ENCODE measurements around the gene TCF4.

DNA sequence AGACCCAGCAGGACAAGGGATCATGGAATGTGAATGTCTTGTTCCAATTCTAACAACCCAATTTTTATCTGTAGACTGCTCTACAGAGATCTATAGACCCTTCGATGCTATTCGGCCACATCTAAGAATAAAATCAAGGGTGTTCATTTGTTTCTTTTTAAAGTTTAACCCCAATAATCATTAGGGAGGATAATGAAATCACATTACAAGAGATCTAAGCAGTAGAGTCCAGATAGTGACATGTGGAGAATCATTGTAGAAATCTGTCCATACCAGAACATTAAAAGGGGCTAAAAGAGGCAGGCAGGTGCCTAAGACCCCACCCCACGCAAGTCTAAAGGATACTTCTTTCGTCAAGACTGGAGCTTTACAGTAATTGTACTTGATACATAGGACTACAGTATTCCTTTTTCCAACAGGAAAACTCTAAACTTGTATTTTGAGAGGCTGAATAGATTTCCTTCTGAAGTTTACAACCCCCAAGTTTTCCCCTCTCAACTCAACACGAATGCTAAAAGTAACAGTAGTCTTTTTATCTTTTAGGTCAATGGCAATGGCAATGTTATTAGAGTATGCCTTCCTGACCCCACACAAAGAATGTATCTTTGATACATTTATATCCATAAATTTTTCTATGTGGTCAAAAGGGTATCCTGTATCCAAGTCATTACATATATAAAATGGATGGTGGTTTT is 183.7 kb downstream of the TCF4 start:
- TF ChIP-seq, protein P1, sequence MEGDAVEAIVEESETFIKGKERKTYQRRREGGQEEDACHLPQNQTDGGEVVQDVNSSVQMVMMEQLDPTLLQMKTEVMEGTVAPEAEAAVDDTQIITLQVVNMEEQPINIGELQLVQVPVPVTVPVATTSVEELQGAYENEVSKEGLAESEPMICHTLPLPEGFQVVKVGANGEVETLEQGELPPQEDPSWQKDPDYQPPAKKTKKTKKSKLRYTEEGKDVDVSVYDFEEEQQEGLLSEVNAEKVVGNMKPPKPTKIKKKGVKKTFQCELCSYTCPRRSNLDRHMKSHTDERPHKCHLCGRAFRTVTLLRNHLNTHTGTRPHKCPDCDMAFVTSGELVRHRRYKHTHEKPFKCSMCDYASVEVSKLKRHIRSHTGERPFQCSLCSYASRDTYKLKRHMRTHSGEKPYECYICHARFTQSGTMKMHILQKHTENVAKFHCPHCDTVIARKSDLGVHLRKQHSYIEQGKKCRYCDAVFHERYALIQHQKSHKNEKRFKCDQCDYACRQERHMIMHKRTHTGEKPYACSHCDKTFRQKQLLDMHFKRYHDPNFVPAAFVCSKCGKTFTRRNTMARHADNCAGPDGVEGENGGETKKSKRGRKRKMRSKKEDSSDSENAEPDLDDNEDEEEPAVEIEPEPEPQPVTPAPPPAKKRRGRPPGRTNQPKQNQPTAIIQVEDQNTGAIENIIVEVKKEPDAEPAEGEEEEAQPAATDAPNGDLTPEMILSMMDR (IDR thresholded peaks at IDR 0.05; ENCODE audit: low read length) = no peak
- no peak for TF ChIP-seq EZH2phosphoT487 (IDR thresholded peaks at IDR 0.05; ENCODE audit: low read length)
- TF ChIP-seq EZH2 (optimal IDR thresholded peaks at IDR 0.05; ENCODE audit: low read depth, low read length) = no peak
